Nephron progenitor cell (in vitro differentiated cells): ENCODE measurements around the gene ATF5.

Experiments
- DNase-seq: peaks from one replicate; pipeline ENCODE4 v3.0.0; 2021
- H3K27ac Mint-ChIP-seq: 2 replicates; pipeline ENCODE4 v1.8.0; 2021; ENCODE audit warnings: mild to moderate bottlenecking, moderate library complexity, mixed read lengths
- H3K27me3 Mint-ChIP-seq: 2 replicates; pipeline ENCODE4 v1.8.0; 2021; ENCODE audit warnings: mild to moderate bottlenecking, low read depth, mixed read lengths; ENCODE audit not compliant: poor library complexity
- H3K36me3 Mint-ChIP-seq: 2 replicates; pipeline ENCODE4 v1.8.0; 2021; ENCODE audit warnings: low read depth, mixed read lengths
- H3K4me1 Mint-ChIP-seq: 2 replicates; pipeline ENCODE4 v1.8.0; 2021; ENCODE audit warnings: mixed read lengths
- H3K4me3 Mint-ChIP-seq: 2 replicates; pipeline ENCODE4 v1.8.0; 2021; ENCODE audit warnings: mild to moderate bottlenecking, moderate library complexity, mixed read lengths
- H3K9me3 Mint-ChIP-seq: 2 replicates; pipeline ENCODE4 v1.8.0; 2021; ENCODE audit warnings: mild to moderate bottlenecking, moderate library complexity, mixed read lengths
- CTCF ChIP-seq: fragments of 200-600 bp; sonication (generic); IDR thresholded peaks from 2 replicates; pipeline ENCODE4 v1.5.0; 2021; ENCODE audit warnings: antibody characterized with exemption

ATF5 gene

GRCh38 chr19:49896863-49897621 is 32.0 kb upstream of the ATF5 start, which contains the start of gene IL4I1:
Gene IL4I1, minus strand, starts transcription at chr19:49896887. Its CDS starts 727 bp downstream, at chr19:49896160.
- H3K27me3 Mint-ChIP-seq: peaks cover 13% of the 10 kb centered on the region
- peak within 1 kb of the TSS; percentile 91 for H3K27ac Mint-ChIP-seq
- peak within 1 kb of the TSS; percentile 61 for H3K4me3 Mint-ChIP-seq
- no peak for TF ChIP-seq CTCF
- peaks cover 35% of the 10 kb centered on the region for H3K4me1 Mint-ChIP-seq
- H3K9me3 Mint-ChIP-seq: no peaks in the 10 kb centered on the region
- no peaks in the 10 kb centered on the region for H3K36me3 Mint-ChIP-seq
- no peak for DNase-seq

- peaks cover 31% of the 10 kb centered on the region for H3K36me3 Mint-ChIP-seq
- H3K27ac Mint-ChIP-seq: peak overlapping the region; percentile 36
- H3K9me3 Mint-ChIP-seq: no peaks in the 10 kb centered on the region
- H3K4me3 Mint-ChIP-seq: no peak overlapping the region
- H3K27me3 Mint-ChIP-seq: no peaks in the 10 kb centered on the region
- H3K4me1 Mint-ChIP-seq: no peaks in the 10 kb centered on the region
- DNase-seq: no peak
- TF ChIP-seq CTCF: no peak
Observed at GRCh38 chr19:49904136-49904535, 24.9 kb upstream of the ATF5 start.

GRCh38 chr19:49906879-49907564 is 22.0 kb upstream of the ATF5 start:
- Mint-ChIP-seq H3K4me3 (no peak overlapping the region), H3K4me1 (peaks cover 10% of the 10 kb centered on the region), H3K9me3 (no peaks in the 10 kb centered on the region), H3K27ac (peak overlapping the region; percentile 36), H3K36me3 (peaks cover 49% of the 10 kb centered on the region), H3K27me3 (no peaks in the 10 kb centered on the region)
- TF ChIP-seq CTCF: no peak
- no peak for DNase-seq

- DNase-seq: no peak
- Mint-ChIP-seq H3K36me3 (peaks cover 53% of the 10 kb centered on the region), H3K27ac (no peak overlapping the region), H3K4me1 (peaks cover 12% of the 10 kb centered on the region), H3K4me3 (no peak overlapping the region), H3K27me3 (no peaks in the 10 kb centered on the region), H3K9me3 (no peaks in the 10 kb centered on the region)
- TF ChIP-seq CTCF: no peak
Observed at GRCh38 chr19:49907745-49908446, 21.1 kb upstream of the ATF5 start.

- no peak for TF ChIP-seq CTCF
- Mint-ChIP-seq H3K9me3 (no peaks in the 10 kb centered on the region), H3K27me3 (no peaks in the 10 kb centered on the region), H3K4me3 (no peak overlapping the region), H3K36me3 (peaks cover 62% of the 10 kb centered on the region), H3K4me1 (peaks cover 20% of the 10 kb centered on the region), H3K27ac (no peak overlapping the region)
- DNase-seq: no peak
Observed at GRCh38 chr19:49908480-49909420, 20.3 kb upstream of the ATF5 start.
